NT2/D1 (cell line): ENCODE results near the gene PRRT3.
A peak's percentile ranks its signal among the peaks of the same experiment; 100 is the strongest.

Source experiments
- DNase-seq: peaks from one replicate; pipeline ENCODE4 v3.0.0-alpha.2; 2011; ENCODE audit warnings: low read depth, low spot score
- H3K27me3 ChIP-seq: 2 replicates; pipeline ENCODE4 v1.6.0; 2011; ENCODE audit warnings: mild to moderate bottlenecking; ENCODE audit not compliant: insufficient read length, insufficient read depth
- H3K36me3 ChIP-seq: 2 replicates; pipeline ENCODE4 v1.6.1; 2011; ENCODE audit warnings: mild to moderate bottlenecking, low read length, mixed read lengths; ENCODE audit not compliant: insufficient read depth, insufficient read length
- H3K4me1 ChIP-seq: 2 replicates; pipeline ENCODE4 v1.5.1; 2011; ENCODE audit not compliant: insufficient read depth, insufficient read length
- H3K4me3 ChIP-seq: 2 replicates; pipeline ENCODE4 v1.5.1; 2011; ENCODE audit warnings: low read depth; ENCODE audit not compliant: insufficient read length
- H3K9ac ChIP-seq: 2 replicates; pipeline ENCODE4 v1.6.0; 2011; ENCODE audit warnings: low read depth; ENCODE audit not compliant: insufficient read length
- H3K9me3 ChIP-seq: 2 replicates; pipeline ENCODE4 v1.5.1; 2011; ENCODE audit warnings: mild to moderate bottlenecking, low read length; ENCODE audit not compliant: insufficient read depth
- SUZ12 ChIP-seq: IDR thresholded peaks from 2 replicates; pipeline ENCODE4 v1.6.1; 2011; ENCODE audit not compliant: insufficient read length, insufficient read depth; ENCODE audit errors: extremely low read depth
- YY1 ChIP-seq: IDR thresholded peaks from 2 replicates; pipeline ENCODE4 v1.6.1; 2011; ENCODE audit not compliant: insufficient read length, insufficient read depth
- ZNF274 ChIP-seq: IDR thresholded peaks from 2 replicates; pipeline ENCODE4 v1.6.1; 2011; ENCODE audit warnings: mild to moderate bottlenecking, low read depth, low read length

PRRT3 gene

GRCh38 chr3:9930804-9931418 lies 21.3 kb downstream of the PRRT3 start:
- Histone ChIP-seq H3K36me3 (peaks cover 6% of the 10 kb centered on the region), H3K4me1 (peaks cover 3% of the 10 kb centered on the region), H3K9me3 (no peaks in the 10 kb centered on the region), H3K4me3 (no peak overlapping the region), H3K9ac (no peak overlapping the region), H3K27me3 (no peaks in the 10 kb centered on the region)
- TF ChIP-seq SUZ12 (no peak), YY1 (no peak)
- no peak for DNase-seq

GRCh38 chr3:9928158-9928557 lies 24.1 kb downstream of the PRRT3 start:
- no peak for DNase-seq
- Histone ChIP-seq H3K36me3 (no peaks in the 10 kb centered on the region), H3K9ac (no peak overlapping the region), H3K9me3 (no peaks in the 10 kb centered on the region), H3K4me1 (peaks cover 3% of the 10 kb centered on the region), H3K4me3 (no peak overlapping the region), H3K27me3 (no peaks in the 10 kb centered on the region)
- no peak for TF ChIP-seq ZNF274
- TF ChIP-seq SUZ12 = no peak
- no peak for TF ChIP-seq YY1

GRCh38 chr3:9918261-9919038 lies 33.8 kb downstream of the PRRT3 start:
- H3K9me3 ChIP-seq = no peaks in the 10 kb centered on the region
- peaks cover 22% of the 10 kb centered on the region for H3K4me1 ChIP-seq
- no peak overlapping the region for H3K9ac ChIP-seq
- no peak for DNase-seq
- TF ChIP-seq SUZ12 (no peak), YY1 (no peak), ZNF274 (no peak)
- peaks cover 11% of the 10 kb centered on the region for H3K27me3 ChIP-seq
- no peaks in the 10 kb centered on the region for H3K36me3 ChIP-seq
- no peak overlapping the region for H3K4me3 ChIP-seq

DNA sequence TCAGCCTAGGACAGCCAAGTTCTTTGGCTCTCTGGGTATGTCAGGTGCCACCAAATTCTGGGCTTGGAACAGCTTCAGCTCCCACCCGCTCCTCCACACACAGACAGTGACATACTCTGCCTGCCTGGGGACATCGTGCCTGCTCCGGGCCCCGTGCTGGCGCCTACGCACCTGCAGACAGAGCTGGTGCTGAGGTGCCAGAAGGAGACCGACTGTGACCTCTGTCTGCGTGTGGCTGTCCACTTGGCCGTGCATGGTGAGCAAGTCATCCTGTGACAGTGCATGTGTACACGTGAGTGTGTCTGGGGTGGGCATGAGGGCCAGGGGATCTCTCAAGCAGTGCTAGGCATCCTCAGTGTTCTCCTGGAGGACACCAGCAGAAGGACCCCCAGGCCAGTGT lies 34.4 kb downstream of the PRRT3 start:
- no peak overlapping the region for H3K4me3 ChIP-seq
- TF ChIP-seq SUZ12 (no peak), ZNF274 (no peak), YY1 (no peak)
- peaks cover 11% of the 10 kb centered on the region for H3K27me3 ChIP-seq
- no peaks in the 10 kb centered on the region for H3K9me3 ChIP-seq
- peak overlapping the region; percentile 62 for H3K9ac ChIP-seq
- H3K4me1 ChIP-seq = peaks cover 22% of the 10 kb centered on the region
- no peak for DNase-seq
- H3K36me3 ChIP-seq = no peaks in the 10 kb centered on the region

- H3K4me1 ChIP-seq = peaks cover 22% of the 10 kb centered on the region
- H3K9ac ChIP-seq = peak within 1 kb of the TSS; percentile 95
- H3K9me3 ChIP-seq = peaks cover 4% of the 10 kb centered on the region; the same call in 1 of the 2 replicates
- TF ChIP-seq ZNF274 (no peak), YY1 (no peak)
- no peaks in the 10 kb centered on the region for H3K36me3 ChIP-seq
- peak within 1 kb of the TSS; percentile 81 for H3K4me3 ChIP-seq
- peaks cover 11% of the 10 kb centered on the region for H3K27me3 ChIP-seq
- peak; percentile 63 for DNase-seq
These were observed 35.2 kb downstream of the PRRT3 start, which contains the start of gene IL17RC for GRCh38 chr3:9916734-9917680. Gene IL17RC (plus strand): TSS chr3:9917098. CDS start chr3:9917316, 218 bp downstream.

DNA sequence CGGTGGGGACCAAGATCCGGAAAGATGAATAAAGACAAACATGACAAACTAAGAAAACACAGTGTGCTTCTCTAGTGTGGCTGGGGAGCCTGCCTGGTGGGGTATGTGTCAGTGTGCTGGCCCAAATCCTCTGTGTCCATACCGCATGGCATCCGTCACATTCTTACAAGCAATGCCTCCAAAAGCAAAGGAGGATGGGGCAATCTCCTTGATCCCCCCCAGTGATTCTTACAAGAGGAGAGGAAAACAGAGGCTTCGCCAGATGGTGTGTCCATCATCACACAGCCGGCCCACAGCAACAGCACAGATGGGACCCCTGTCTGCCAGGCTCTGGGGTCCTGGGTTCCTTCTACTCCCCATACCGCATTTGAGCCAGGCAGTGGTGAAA lies 35.9 kb downstream of the PRRT3 start:
- Histone ChIP-seq H3K4me1 (peaks cover 22% of the 10 kb centered on the region), H3K36me3 (no peaks in the 10 kb centered on the region), H3K4me3 (peak overlapping the region; percentile 81), H3K9me3 (peaks cover 7% of the 10 kb centered on the region; the same call in 1 of the 2 replicates), H3K27me3 (peaks cover 11% of the 10 kb centered on the region), H3K9ac (peak overlapping the region; percentile 70)
- no peak for DNase-seq
- TF ChIP-seq ZNF274 (no peak), YY1 (no peak), SUZ12 (no peak)
